GM12892 (cell line): ENCODE measurements around the gene SETX.

Experiments
- POLR2A ChIP-seq: IDR thresholded peaks from 2 replicates; pipeline ENCODE4 v1.6.1; 2011; ENCODE audit warnings: low read depth, low read length, control low read depth
- POLR2AphosphoS5 ChIP-seq: IDR thresholded peaks from 2 replicates; pipeline ENCODE4 v1.6.1; 2011; ENCODE audit warnings: low read depth, low read length, control low read depth
- TAF1 ChIP-seq: IDR thresholded peaks from 2 replicates; pipeline ENCODE4 v1.6.1; 2011; ENCODE audit warnings: low read depth, mild to moderate bottlenecking, control low read depth, low read length, borderline replicate concordance

GRCh38 chr9:132236662-132237311, 118.0 kb downstream of the SETX start:
- TF ChIP-seq POLR2A (no peak), POLR2AphosphoS5 (no peak), TAF1 (no peak)
